DOHH2 (cell line): Measurements from ENCODE around the gene C9orf43.

Experiments
- H3F3A ChIP-seq: fragments of 200-600 bp; sonication (generic), shearing (Covaris generic); 2 replicates; pipeline ENCODE4 v1.6.0; 2016; ENCODE audit warnings: antibody characterized with exemption, mild to moderate bottlenecking; ENCODE audit not compliant: control insufficient read depth, insufficient read depth
- H3K27ac ChIP-seq: fragments of 200-600 bp; sonication (generic); 2 replicates; pipeline ENCODE4 v1.5.1; 2014; ENCODE audit warnings: low read depth, mild to moderate bottlenecking, low read length, moderate library complexity
- H3K27me3 ChIP-seq: fragments of 200-600 bp; sonication (generic); 2 replicates; pipeline ENCODE4 v1.6.1; 2014; ENCODE audit warnings: mild to moderate bottlenecking, low read length, mixed read lengths; ENCODE audit not compliant: control insufficient read depth
- H3K36me3 ChIP-seq: fragments of 200-600 bp; sonication (generic); 2 replicates; pipeline ENCODE4 v1.6.1; 2014; ENCODE audit warnings: mild to moderate bottlenecking, low read length, moderate library complexity, mixed read lengths; ENCODE audit not compliant: control insufficient read depth
- H3K4me1 ChIP-seq: fragments of 200-600 bp; sonication (generic); 2 replicates; pipeline ENCODE4 v1.6.1; 2014; ENCODE audit warnings: mild to moderate bottlenecking, low read length, mixed read lengths; ENCODE audit not compliant: control insufficient read depth
- H3K4me2 ChIP-seq: fragments of 200-600 bp; sonication (generic); 2 replicates; pipeline ENCODE4 v1.6.0; 2014; ENCODE audit warnings: mild to moderate bottlenecking, low read length, moderate library complexity
- H3K4me3 ChIP-seq: fragments of 200-600 bp; sonication (generic); 2 replicates; pipeline ENCODE4 v1.5.1; 2014; ENCODE audit warnings: mild to moderate bottlenecking, low read length, mixed read lengths
- H3K79me2 ChIP-seq: fragments of 200-600 bp; sonication (generic); 2 replicates; pipeline ENCODE4 v1.6.1; 2014; ENCODE audit warnings: mild to moderate bottlenecking, low read length, mixed read lengths; ENCODE audit not compliant: control insufficient read depth
- H3K9me2 ChIP-seq: fragments of 200-600 bp; sonication (generic); replicated peaks from 2 replicates; pipeline ENCODE4 v1.6.1; 2014; ENCODE audit warnings: mild to moderate bottlenecking, low read length, mixed read lengths; ENCODE audit not compliant: control insufficient read depth
- H3K9me3 ChIP-seq: fragments of 200-600 bp; sonication (generic); 2 replicates; pipeline ENCODE4 v1.6.1; 2014; ENCODE audit warnings: antibody characterized with exemption, low read length, mixed read lengths; ENCODE audit not compliant: control insufficient read depth, insufficient read depth
- H4K20me1 ChIP-seq: fragments of 200-600 bp; sonication (generic); 2 replicates; pipeline ENCODE4 v1.6.0; 2014; ENCODE audit warnings: low read depth, mild to moderate bottlenecking, antibody characterized with exemption, low read length, moderate library complexity; ENCODE audit not compliant: control insufficient read depth, insufficient read depth
- CTCF ChIP-seq: fragments of 200-600 bp; sonication (generic); IDR thresholded peaks from one replicate; pipeline ENCODE4 v1.5.1; 2014; ENCODE audit warnings: antibody characterized with exemption, mild to moderate bottlenecking, low read depth, low read length; ENCODE audit not compliant: poor library complexity, severe bottlenecking
- EZH2phosphoT487 ChIP-seq: fragments of 200-600 bp; sonication (generic); IDR thresholded peaks from 2 replicates; pipeline ENCODE4 v1.6.1; 2017; ENCODE audit warnings: borderline replicate concordance, mild to moderate bottlenecking, antibody characterized with exemption, low read length, moderate library complexity, mixed read lengths

Gene C9orf43

GRCh38 chr9:113369855-113370140, 40.7 kb upstream of the C9orf43 start:
- Histone ChIP-seq H3K79me2 (no peaks in the 10 kb centered on the region), H3K4me1 (no peaks in the 10 kb centered on the region), H3K27me3 (no peaks in the 10 kb centered on the region), H4K20me1 (no peaks in the 10 kb centered on the region), H3K4me2 (no peak overlapping the region), H3K4me3 (no peak overlapping the region), H3K9me2 (no peaks in the 10 kb centered on the region), H3K36me3 (peaks cover 21% of the 10 kb centered on the region), H3K27ac (no peak overlapping the region), H3F3A (no peaks in the 10 kb centered on the region), H3K9me3 (no peaks in the 10 kb centered on the region)
- TF ChIP-seq EZH2phosphoT487, result no peak
- no peak for TF ChIP-seq CTCF

GRCh38 chr9:113370806-113371325, 39.7 kb upstream of the C9orf43 start:
- H3K27ac ChIP-seq, result no peak overlapping the region
- no peak overlapping the region for H3K4me3 ChIP-seq
- H3K79me2 ChIP-seq, result peaks cover 9% of the 10 kb centered on the region
- no peaks in the 10 kb centered on the region for H3F3A ChIP-seq
- TF ChIP-seq EZH2phosphoT487, result no peak
- TF ChIP-seq CTCF, result no peak
- H4K20me1 ChIP-seq, result no peaks in the 10 kb centered on the region
- H3K36me3 ChIP-seq, result peaks cover 29% of the 10 kb centered on the region
- H3K9me2 ChIP-seq, result no peaks in the 10 kb centered on the region
- peaks cover 5% of the 10 kb centered on the region for H3K4me1 ChIP-seq
- no peaks in the 10 kb centered on the region for H3K27me3 ChIP-seq
- H3K4me2 ChIP-seq, result no peak overlapping the region
- no peaks in the 10 kb centered on the region for H3K9me3 ChIP-seq

- H3K79me2 ChIP-seq, result peaks cover 15% of the 10 kb centered on the region
- H3K4me1 ChIP-seq, result peaks cover 6% of the 10 kb centered on the region
- H3K27me3 ChIP-seq, result no peaks in the 10 kb centered on the region
- no peaks in the 10 kb centered on the region for H4K20me1 ChIP-seq
- H3K36me3 ChIP-seq, result peaks cover 29% of the 10 kb centered on the region
- no peaks in the 10 kb centered on the region for H3K9me2 ChIP-seq
- no peaks in the 10 kb centered on the region for H3F3A ChIP-seq
- H3K27ac ChIP-seq, result no peak overlapping the region
- H3K4me3 ChIP-seq, result no peak overlapping the region
- TF ChIP-seq EZH2phosphoT487, result no peak
- TF ChIP-seq CTCF, result no peak
- H3K9me3 ChIP-seq, result no peaks in the 10 kb centered on the region
- H3K4me2 ChIP-seq, result no peak overlapping the region
These were observed 38.5 kb upstream of the C9orf43 start for GRCh38 chr9:113372059-113372458.

- TF ChIP-seq EZH2phosphoT487, result no peak
- no peak for TF ChIP-seq CTCF
- Histone ChIP-seq H3K9me2 (no peaks in the 10 kb centered on the region), H3K27ac (no peak overlapping the region), H3K27me3 (no peaks in the 10 kb centered on the region), H3F3A (no peaks in the 10 kb centered on the region), H3K4me1 (peaks cover 10% of the 10 kb centered on the region), H4K20me1 (no peaks in the 10 kb centered on the region), H3K4me3 (no peak overlapping the region), H3K36me3 (peaks cover 29% of the 10 kb centered on the region), H3K4me2 (no peak overlapping the region), H3K79me2 (peaks cover 15% of the 10 kb centered on the region), H3K9me3 (no peaks in the 10 kb centered on the region)
These were observed 37.3 kb upstream of the C9orf43 start for GRCh38 chr9:113373256-113373655.
